HG03571 (cell line): ENCODE results near the gene GLCCI1.
"Not testable (repeated sequence)": the region's sequence is repeated elsewhere in the genome, so short reads cannot be mapped to it uniquely, and the experiment has no call there.

Experiments
- ATAC-seq: cut with Tn5 transposase; IDR thresholded peaks from one replicate; pipeline ENCODE4 v1.9.1; 2021; ENCODE audit not compliant: unreplicated experiment

The GLCCI1 gene

GRCh38 chr7:8042796-8043535 lies 74.4 kb downstream of the GLCCI1 start:
- no peak for ATAC-seq

- ATAC-seq = no peak
Measured at GRCh38 chr7:8044761-8045430, 76.3 kb downstream of the GLCCI1 start.

GRCh38 chr7:8048067-8048466 lies 79.5 kb downstream of the GLCCI1 start:
- ATAC-seq = not testable (repeated sequence)

GRCh38 chr7:8051373-8051772 lies 82.8 kb downstream of the GLCCI1 start:
- no peak for ATAC-seq

GRCh38 chr7:8051998-8052397 lies 83.4 kb downstream of the GLCCI1 start:
- ATAC-seq = no peak

GRCh38 chr7:8052824-8053223 lies 84.2 kb downstream of the GLCCI1 start:
- ATAC-seq = no peak

- ATAC-seq = no peak
Measured at GRCh38 chr7:8056439-8056838, 87.8 kb downstream of the GLCCI1 start.

GRCh38 chr7:8057566-8057965 lies 89.0 kb downstream of the GLCCI1 start:
- no peak for ATAC-seq

- ATAC-seq = no peak
Measured at GRCh38 chr7:8058322-8058721, 89.7 kb downstream of the GLCCI1 start.

GRCh38 chr7:8058852-8059251 lies 90.3 kb downstream of the GLCCI1 start:
- no peak for ATAC-seq

GRCh38 chr7:8060241-8060640 lies 91.6 kb downstream of the GLCCI1 start:
- no peak for ATAC-seq

GRCh38 chr7:8063300-8063699 lies 94.7 kb downstream of the GLCCI1 start:
- ATAC-seq = not testable (repeated sequence)

- no peak for ATAC-seq
Measured at GRCh38 chr7:8063706-8064297, 95.2 kb downstream of the GLCCI1 start.

- no peak for ATAC-seq
Measured at GRCh38 chr7:8064828-8065227, 96.2 kb downstream of the GLCCI1 start.

- ATAC-seq = no peak
Measured at GRCh38 chr7:8065356-8065813, 96.8 kb downstream of the GLCCI1 start.

- no peak for ATAC-seq
Measured at GRCh38 chr7:8068892-8069686, 100.5 kb downstream of the GLCCI1 start.

GRCh38 chr7:8070451-8071180 lies 102.0 kb downstream of the GLCCI1 start:
- ATAC-seq = no peak

- no peak for ATAC-seq
Measured at GRCh38 chr7:8078418-8078817, 109.8 kb downstream of the GLCCI1 start.

- ATAC-seq = no peak
Measured at GRCh38 chr7:8082762-8083161, 114.2 kb downstream of the GLCCI1 start.

- ATAC-seq = no peak
Measured at GRCh38 chr7:8084836-8085235, 116.2 kb downstream of the GLCCI1 start.

- no peak for ATAC-seq
Measured at GRCh38 chr7:8085420-8085819, 116.8 kb downstream of the GLCCI1 start.
